ENCODE results near the gene IKZF3.

IKZF3 gene

GRCh38 chr17:39867084-39867879, 3.2 kb upstream of the IKZF3 start:
- Histone ChIP-seq H3K4me2 (ENCODE audit: low read depth, low read length, poor library complexity, severe bottlenecking) (peak overlapping the region; percentile 99), H3K27me3 (ENCODE audit: low read length) (no peaks in the 10 kb centered on the region), H3F3A (ENCODE audit: insufficient read depth) (peaks cover 65% of the 10 kb centered on the region)

GRCh38 chr17:39866013-39866730, 2.1 kb upstream of the IKZF3 start:
- H3F3A ChIP-seq (ENCODE audit: insufficient read depth), result peaks cover 62% of the 10 kb centered on the region
- peaks cover 32% of the 10 kb centered on the region for H3K79me2 ChIP-seq (ENCODE audit: insufficient read depth, low read length)
- no peaks in the 10 kb centered on the region for H3K9me2 ChIP-seq (replicated peaks; ENCODE audit: insufficient read depth, low read length)

More at GRCh38 chr17:39867084-39867879, 3.2 kb upstream of the IKZF3 start:
- no peak for TF ChIP-seq CTCF (IDR thresholded peaks at IDR 0.05; ENCODE audit: insufficient read depth, low read length, poor library complexity, severe bottlenecking)
- no peak for TF ChIP-seq EZH2phosphoT487 (conservative IDR thresholded peaks at IDR 0.05; ENCODE audit: low read length)
- H3K79me2 ChIP-seq (ENCODE audit: insufficient read depth, low read length), result peaks cover 21% of the 10 kb centered on the region
- peak overlapping the region; percentile 93 for H3K27ac ChIP-seq (ENCODE audit: low read depth, low read length)
- H3K9ac ChIP-seq (ENCODE audit: low read length), result peak overlapping the region; percentile 97
- H3K9me3 ChIP-seq (ENCODE audit: insufficient read depth, low read length), result no peaks in the 10 kb centered on the region
- H3K36me3 ChIP-seq (ENCODE audit: low read length), result no peaks in the 10 kb centered on the region; the same call in 1 of the 2 replicates
- peak overlapping the region; percentile 8 for H3K4me3 ChIP-seq (ENCODE audit: insufficient read depth, low read length, poor library complexity, severe bottlenecking)
- no peaks in the 10 kb centered on the region for H4K20me1 ChIP-seq (ENCODE audit: low read depth, low read length)
- H2AFZ ChIP-seq (ENCODE audit: low read depth, low read length, severe bottlenecking), result peak overlapping the region; percentile 44
- no peaks in the 10 kb centered on the region for H3K9me2 ChIP-seq (replicated peaks; ENCODE audit: insufficient read depth, low read length)

GRCh38 chr17:39863244-39863917, 731 bp downstream of the IKZF3 start:
- Histone ChIP-seq H3K4me2 (ENCODE audit: low read depth, low read length, poor library complexity, severe bottlenecking) (peak overlapping the region; percentile 99), H3K9ac (ENCODE audit: low read length) (peak overlapping the region; percentile 97), H3K9me3 (ENCODE audit: insufficient read depth, low read length) (no peaks in the 10 kb centered on the region), H2AFZ (ENCODE audit: low read depth, low read length, severe bottlenecking) (no peak overlapping the region), H3K27ac (ENCODE audit: low read depth, low read length) (peak overlapping the region; percentile 93), H3K9me2 (replicated peaks; ENCODE audit: insufficient read depth, low read length) (no peaks in the 10 kb centered on the region), H3K36me3 (ENCODE audit: low read length) (peaks cover 4% of the 10 kb centered on the region; the same call in 1 of the 2 replicates), H3K79me2 (ENCODE audit: insufficient read depth, low read length) (peaks cover 60% of the 10 kb centered on the region), H4K20me1 (ENCODE audit: low read depth, low read length) (no peaks in the 10 kb centered on the region), H3K4me3 (ENCODE audit: insufficient read depth, low read length, poor library complexity, severe bottlenecking) (peak overlapping the region; percentile 98), H3K27me3 (ENCODE audit: low read length) (no peaks in the 10 kb centered on the region), H3F3A (ENCODE audit: insufficient read depth) (peaks cover 55% of the 10 kb centered on the region)
- no peak for TF ChIP-seq CTCF (IDR thresholded peaks at IDR 0.05; ENCODE audit: insufficient read depth, low read length, poor library complexity, severe bottlenecking)
- TF ChIP-seq EZH2phosphoT487 (conservative IDR thresholded peaks at IDR 0.05; ENCODE audit: low read length), result no peak

More at GRCh38 chr17:39866013-39866730, 2.1 kb upstream of the IKZF3 start:
- Histone ChIP-seq H3K4me2 (ENCODE audit: low read depth, low read length, poor library complexity, severe bottlenecking) (peak overlapping the region; percentile 99), H3K4me3 (ENCODE audit: insufficient read depth, low read length, poor library complexity, severe bottlenecking) (peak overlapping the region; percentile 15), H3K27me3 (ENCODE audit: low read length) (no peaks in the 10 kb centered on the region), H3K9me3 (ENCODE audit: insufficient read depth, low read length) (no peaks in the 10 kb centered on the region), H3K27ac (ENCODE audit: low read depth, low read length) (peak overlapping the region; percentile 93), H4K20me1 (ENCODE audit: low read depth, low read length) (no peaks in the 10 kb centered on the region), H2AFZ (ENCODE audit: low read depth, low read length, severe bottlenecking) (peak overlapping the region; percentile 6), H3K9ac (ENCODE audit: low read length) (peak overlapping the region; percentile 97), H3K36me3 (ENCODE audit: low read length) (no peaks in the 10 kb centered on the region; the same call in 1 of the 2 replicates)
- TF ChIP-seq CTCF (IDR thresholded peaks at IDR 0.05; ENCODE audit: insufficient read depth, low read length, poor library complexity, severe bottlenecking), result no peak
- no peak for TF ChIP-seq EZH2phosphoT487 (conservative IDR thresholded peaks at IDR 0.05; ENCODE audit: low read length)

Measured in SU-DHL-6 (cell line).